ENCODE data around the gene PCDHB10. TPM values are rescaled to one million over a fixed set of nuclear protein-coding genes. Genes with fewer than 3 reads are reported as not detected.
"Not testable (repeated sequence)": the region's sequence is repeated elsewhere in the genome, so short reads cannot be mapped to it uniquely, and the experiment has no call there.

The PCDHB10 gene
- total RNA-seq, 1 donor from 2014 or later, result 0.80 TPM

- not testable (repeated sequence) for ATAC-seq
Observed at GRCh38 chr5:141188682-141189081, 3.5 kb upstream of the PCDHB10 start.

GRCh38 chr5:141189131-141189530 lies 3.0 kb upstream of the PCDHB10 start:
- not testable (repeated sequence) for ATAC-seq

GRCh38 chr5:141194332-141194731 lies 2.2 kb downstream of the PCDHB10 start:
- ATAC-seq, result not testable (repeated sequence)

GRCh38 chr5:141196363-141196762 lies 4.2 kb downstream of the PCDHB10 start:
- no peak for ATAC-seq

- no peak for ATAC-seq
Observed at GRCh38 chr5:141199359-141200235, 7.4 kb downstream of the PCDHB10 start, which contains the start of gene PCDHB11. Gene PCDHB11 (plus strand): TSS chr5:141199627. CDS start chr5:141199775, 148 bp downstream.

- ATAC-seq, result not testable (repeated sequence)
Observed at GRCh38 chr5:141201126-141201525, 9.0 kb downstream of the PCDHB10 start.

- ATAC-seq, result not testable (repeated sequence)
Observed at GRCh38 chr5:141201646-141202045, 9.5 kb downstream of the PCDHB10 start.

- ATAC-seq, result no peak
Observed at GRCh38 chr5:141208478-141208877, 16.3 kb downstream of the PCDHB10 start, which contains the start of gene PCDHB12. Gene PCDHB12 (plus strand): TSS chr5:141208719. CDS start chr5:141208908, 189 bp downstream.

- ATAC-seq, result not testable (repeated sequence)
Observed at GRCh38 chr5:141210281-141210680, 18.1 kb downstream of the PCDHB10 start.

- not testable (repeated sequence) for ATAC-seq
Observed at GRCh38 chr5:141210849-141211248, 18.7 kb downstream of the PCDHB10 start.

GRCh38 chr5:141213656-141214339 lies 21.6 kb downstream of the PCDHB10 start, which contains the start of gene PCDHB13:
Gene PCDHB13 (plus strand): TSS chr5:141213919. CDS start chr5:141214124, 205 bp downstream.
- ATAC-seq, result peak; percentile 41

GRCh38 chr5:141214583-141214982 lies 22.4 kb downstream of the PCDHB10 start:
- not testable (repeated sequence) for ATAC-seq

- not testable (repeated sequence) for ATAC-seq
Observed at GRCh38 chr5:141215504-141215903, 23.4 kb downstream of the PCDHB10 start.

GRCh38 chr5:141216035-141216434 lies 23.9 kb downstream of the PCDHB10 start:
- ATAC-seq, result not testable (repeated sequence)

GRCh38 chr5:141223112-141223783 lies 31.1 kb downstream of the PCDHB10 start, which contains the start of gene PCDHB14:
Gene PCDHB14 (plus strand): TSS chr5:141223343. CDS start chr5:141223506, 163 bp downstream.
- ATAC-seq, result no peak

- not testable (repeated sequence) for ATAC-seq
Observed at GRCh38 chr5:141224844-141225243, 32.7 kb downstream of the PCDHB10 start.

- ATAC-seq, result not testable (repeated sequence)
Observed at GRCh38 chr5:141225421-141225820, 33.3 kb downstream of the PCDHB10 start.

GRCh38 chr5:141234109-141234667 lies 42.0 kb downstream of the PCDHB10 start:
- no peak for ATAC-seq

GRCh38 chr5:141235922-141236321 lies 43.8 kb downstream of the PCDHB10 start:
- ATAC-seq, result not testable (repeated sequence)

- no peak for ATAC-seq
Observed at GRCh38 chr5:141236516-141237313, 44.6 kb downstream of the PCDHB10 start.

- ATAC-seq, result no peak
Observed at GRCh38 chr5:141241496-141241895, 49.3 kb downstream of the PCDHB10 start.

All from esophagus mucosa (tissue), 1 donor.